ENCODE measurements around the gene LIMS1. TPM values are rescaled to one million over a fixed set of nuclear protein-coding genes. Genes with fewer than 3 reads are reported as not detected.
"Not testable (repeated sequence)": the region's sequence is repeated elsewhere in the genome, so short reads cannot be mapped to it uniquely, and the experiment has no call there.

LIMS1 gene
- total and polyA plus RNA-seq, 2 donors, result 27.1 to 28.5 TPM

GRCh38 chr2:108726048-108726447, 191.8 kb downstream of the LIMS1 start:
- 90% methylated on average over 9 of the region's 9 CpGs for WGBS

GRCh38 chr2:108734656-108735055, 200.4 kb downstream of the LIMS1 start:
- H3K9me3 ChIP-seq (ENCODE audit: control insufficient read depth in 2 of 2, insufficient read depth in 1 of 2, low read length in 1 of 2); DNase-seq (ENCODE audit: low read depth in 6 of 9, low spot score in 9 of 9): not testable (repeated sequence)
- H3K36me3 ChIP-seq (ENCODE audit: control insufficient read depth in 2 of 2, insufficient read depth in 2 of 2, low read length in 1 of 2), result peaks cover 15 to 16% of the 10 kb centered on the region in 2 donors

More at GRCh38 chr2:108726048-108726447, 191.8 kb downstream of the LIMS1 start:
- not testable (repeated sequence) for H3K4me1 ChIP-seq (ENCODE audit: control insufficient read depth in 2 of 2, insufficient read depth in 2 of 2, low read length in 2 of 2); H3K27me3 ChIP-seq (ENCODE audit: control insufficient read depth in 2 of 2, insufficient read depth in 1 of 2, low read length in 1 of 2); H3K4me3 ChIP-seq (ENCODE audit: low read length in 2 of 2); DNase-seq (ENCODE audit: low read depth in 6 of 9, low spot score in 9 of 9); H3K36me3 ChIP-seq (ENCODE audit: control insufficient read depth in 2 of 2, insufficient read depth in 2 of 2, low read length in 1 of 2); H3K9me3 ChIP-seq (ENCODE audit: control insufficient read depth in 2 of 2, insufficient read depth in 1 of 2, low read length in 1 of 2); H3K27ac ChIP-seq (ENCODE audit: low read depth in 1 of 2, low read length in 1 of 2)

More at GRCh38 chr2:108734656-108735055, 200.4 kb downstream of the LIMS1 start:
- not testable (repeated sequence) for H3K27ac ChIP-seq (ENCODE audit: low read depth in 1 of 2, low read length in 1 of 2); H3K4me3 ChIP-seq (ENCODE audit: low read length in 2 of 2); H3K27me3 ChIP-seq (ENCODE audit: control insufficient read depth in 2 of 2, insufficient read depth in 1 of 2, low read length in 1 of 2); H3K4me1 ChIP-seq (ENCODE audit: control insufficient read depth in 2 of 2, insufficient read depth in 2 of 2, low read length in 2 of 2)
- WGBS, result 98% methylated on average over 6 of the region's 6 CpGs

Other genes with a start within 250 kb of the LIMS1 start
- gene SULT1C2, start 245.6 kb upstream of the LIMS1 start, total RNA-seq, result 0.57 TPM
- gene SULT1C2, start 245.6 kb upstream of the LIMS1 start, polyA plus RNA-seq, result 4.3 TPM
- gene SULT1C4, start 156.5 kb upstream of the LIMS1 start, total RNA-seq, result 3.6 TPM
- gene SULT1C4, start 156.5 kb upstream of the LIMS1 start, polyA plus RNA-seq, result 8.1 TPM
- gene GCC2, start 85.3 kb upstream of the LIMS1 start, total RNA-seq, result 20.7 TPM
- 31.9 TPM for gene GCC2, start 85.3 kb upstream of the LIMS1 start, polyA plus RNA-seq
- 47.0 TPM for gene RANBP2, start 185.0 kb downstream of the LIMS1 start, total RNA-seq
- gene RANBP2, start 185.0 kb downstream of the LIMS1 start, polyA plus RNA-seq, result 18.9 TPM

Measured in thymus (tissue), 11 donors.